Small intestine (tissue), 7 donors: ENCODE measurements around the gene DOCK6. TPM values are rescaled to one million over a fixed set of nuclear protein-coding genes. Genes with fewer than 3 reads are reported as not detected.

ENCODE experiments used
- DNase-seq, 2 donors: peaks; one replicate each; pipeline versions ENCODE4 v3.0.0 to v3.0.0-alpha.2; 2013
- FAIRE-seq: peaks from 2 replicates; lab custom pipeline; 2012; peaks lifted over from hg19 to GRCh38; lab: Jason Lieb, UNC
- H3K27ac ChIP-seq, 3 donors: one replicate each; pipeline ENCODE4 v1.5.1; 2013; ENCODE audit warnings: low read length in 2 of 3, mild to moderate bottlenecking in 2 of 3, control low read depth in 1 of 3, inconsistent platforms in 1 of 3, low read depth in 1 of 3, moderate library complexity in 1 of 3
- H3K27me3 ChIP-seq, 3 donors: one replicate each; pipeline ENCODE4 v1.6.1; 2013; ENCODE audit warnings: low read length in 3 of 3, inconsistent platforms in 1 of 3; ENCODE audit not compliant: control insufficient read depth in 3 of 3, insufficient read depth in 3 of 3
- H3K36me3 ChIP-seq, 3 donors: one replicate each; pipeline ENCODE4 v1.6.1; 2013; ENCODE audit warnings: low read length in 3 of 3, inconsistent platforms in 1 of 3, low read depth in 1 of 3, mild to moderate bottlenecking in 1 of 3, moderate library complexity in 1 of 3; ENCODE audit not compliant: control insufficient read depth in 3 of 3, insufficient read depth in 2 of 3
- H3K4me1 ChIP-seq, 3 donors: one replicate each; pipeline ENCODE4 v1.6.1; 2013; ENCODE audit warnings: low read length in 2 of 3, inconsistent platforms in 1 of 3, low read depth in 1 of 3, mild to moderate bottlenecking in 1 of 3, moderate library complexity in 1 of 3; ENCODE audit not compliant: control insufficient read depth in 3 of 3, insufficient read depth in 2 of 3
- H3K4me3 ChIP-seq, 3 donors: one replicate each; pipeline ENCODE4 v1.5.1; 2013; ENCODE audit warnings: low read length in 3 of 3, control low read depth in 1 of 3, inconsistent platforms in 1 of 3, low read depth in 1 of 3, mild to moderate bottlenecking in 1 of 3, moderate library complexity in 1 of 3
- H3K9me3 ChIP-seq, 2 donors: one replicate each; pipeline ENCODE4 v1.6.1; 2013; ENCODE audit warnings: low read depth in 1 of 2, low read length in 1 of 2; ENCODE audit not compliant: control insufficient read depth in 2 of 2, insufficient read depth in 1 of 2
- WGBS, 3 donors: extraction: QIAGEN DNeasy Blood & Tissue Kit; methylation state at CpG; one replicate each; pipeline ENCODE4 v1.1.7; 2013; 5-methylcytosine and 5-hydroxymethylcytosine counted together
- polyA plus RNA-seq, 4 donors: library from polyadenylated mRNA; stranded (reverse) in 3 of 4; unstranded in 1 of 4; fragments of 200-250 nt in 3 of 4; fragments of 120-200 nt in 1 of 4; gene quantifications; one replicate each; pipeline versions ENCODE4 v1.2.1 to v1.2.3, GENCODE V29; 2013
- donor health status: healthy with polysubstance abuse.
- donor health status: control.
- donor health status: control.
- donor health status: Bipolar disorder and iron deficiency.
- donor health status: healthy.

DOCK6 gene
- polyA plus RNA-seq, 4 donors = 44.4 to 68.0 (median 51.0) TPM

DNA sequence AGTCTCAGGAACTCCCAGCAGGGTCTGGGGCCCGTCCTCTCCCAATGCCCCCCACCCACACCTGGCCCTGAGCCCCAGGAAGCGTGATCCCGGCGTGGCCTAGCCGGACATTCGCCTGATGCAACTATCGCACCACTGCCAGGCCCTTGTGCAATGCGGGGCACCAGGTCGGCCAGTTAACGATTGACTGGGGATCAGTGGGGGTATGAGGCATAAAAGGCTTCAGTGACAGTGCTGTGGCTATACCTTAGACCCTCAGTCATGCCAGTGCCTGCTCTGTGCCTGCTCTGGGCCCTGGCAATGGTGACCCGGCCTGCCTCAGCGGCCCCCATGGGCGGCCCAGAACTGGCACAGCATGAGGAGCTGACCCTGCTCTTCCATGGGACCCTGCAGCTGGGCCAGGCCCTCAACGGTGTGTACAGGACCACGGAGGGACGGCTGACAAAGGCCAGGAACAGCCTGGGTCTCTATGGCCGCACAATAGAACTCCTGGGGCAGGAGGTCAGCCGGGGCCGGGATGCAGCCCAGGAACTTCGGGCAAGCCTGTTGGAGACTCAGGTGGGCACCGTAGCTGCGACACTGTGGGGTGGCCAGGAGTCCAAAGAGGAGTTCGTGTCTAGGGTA is 22.8 kb downstream of the DOCK6 start, which contains the start of gene ANGPTL8:
ANGPTL8 (plus strand) TSS at position 243 of the 624 bp plus-strand sequence; CDS start at position 262, 19 bp downstream.
- DNase-seq = no peak
- 94 to 97% (median 96%) methylated on average over 23 of the region's 23 CpGs for WGBS, 3 donors
- Histone ChIP-seq H3K4me3 (no peak within 1 kb of the TSS), H3K36me3 (peaks cover 0 to 95% (median 4%) of the 10 kb centered on the region in 3 donors), H3K9me3 (peaks cover 0 to 6% of the 10 kb centered on the region in 2 donors), H3K4me1 (peaks cover 0 to 11% (median 3%) of the 10 kb centered on the region in 3 donors), H3K27me3 (no peaks in the 10 kb centered on the region), H3K27ac (no peak within 1 kb of the TSS)
- FAIRE-seq = no peak

DNA sequence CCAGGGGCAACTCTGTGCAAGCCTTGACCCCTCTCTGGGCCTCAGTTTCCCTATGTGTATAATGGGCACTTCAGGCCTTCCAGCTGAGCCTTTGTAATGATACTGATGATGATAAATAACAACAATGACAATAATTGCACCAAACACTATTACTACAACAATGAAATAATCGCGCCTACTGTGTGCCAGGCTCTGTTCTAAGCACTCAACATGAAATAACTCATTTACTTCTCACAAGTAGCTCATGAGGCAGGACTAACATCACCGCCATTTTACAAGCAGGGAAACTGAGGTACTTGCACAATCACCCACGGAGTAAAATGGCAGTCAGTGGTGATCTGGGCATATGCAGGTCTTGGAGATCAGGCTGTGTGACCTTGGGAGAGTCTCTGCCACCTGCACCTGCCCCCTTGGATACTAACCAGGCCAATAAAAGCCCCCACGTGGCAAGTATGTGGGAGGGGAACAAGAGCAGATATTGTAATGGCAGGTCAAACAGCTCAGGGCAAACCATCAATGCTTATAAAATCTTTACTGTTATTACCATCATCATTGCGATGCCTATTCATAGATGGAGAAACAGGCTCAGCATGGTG is 23.4 kb downstream of the DOCK6 start:
- WGBS, 3 donors = 82 to 92% (median 89%) methylated on average over 6 of the region's 6 CpGs
- H3K4me3 ChIP-seq = no peak overlapping the region
- H3K27ac ChIP-seq = no peak overlapping the region

DNA sequence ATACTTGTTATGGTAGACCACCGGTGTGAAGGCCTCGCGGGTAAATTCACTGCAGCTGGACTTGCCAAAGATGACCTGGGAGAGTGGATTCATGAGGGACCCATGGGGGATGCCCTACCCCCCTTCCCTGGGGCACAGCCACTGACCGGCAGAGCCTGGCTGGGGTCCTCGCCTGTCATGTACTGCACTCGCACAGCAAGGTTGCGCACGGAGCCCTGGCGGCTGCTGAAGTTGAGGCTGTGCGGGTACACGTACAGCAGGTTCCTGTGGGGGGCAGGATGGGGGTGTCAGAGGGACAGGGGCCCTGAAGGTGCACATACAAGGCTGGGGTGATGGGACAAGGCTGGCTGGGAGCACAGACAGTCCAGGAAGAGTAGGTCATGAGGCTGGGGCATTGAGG is 24.3 kb downstream of the DOCK6 start:
- peaks cover 0 to 95% (median 4%) of the 10 kb centered on the region in 3 donors for H3K36me3 ChIP-seq
- peaks cover 0 to 6% of the 10 kb centered on the region in 2 donors for H3K9me3 ChIP-seq
- 88 to 93% (median 90%) methylated on average over 11 of the region's 11 CpGs for WGBS, 3 donors
- H3K27ac ChIP-seq = no peak overlapping the region
- H3K27me3 ChIP-seq = no peaks in the 10 kb centered on the region
- H3K4me3 ChIP-seq = no peak overlapping the region
- peaks cover 0 to 5% (median 0%) of the 10 kb centered on the region in 3 donors for H3K4me1 ChIP-seq
- FAIRE-seq (no peak), DNase-seq (no peak)

More for the DNA sequence above, 23.4 kb downstream of the DOCK6 start:
- DNase-seq (no peak), FAIRE-seq (no peak)
- peaks cover 0 to 95% (median 4%) of the 10 kb centered on the region in 3 donors for H3K36me3 ChIP-seq
- H3K27me3 ChIP-seq = no peaks in the 10 kb centered on the region
- peaks cover 0 to 6% of the 10 kb centered on the region in 2 donors for H3K9me3 ChIP-seq
- peaks cover 0 to 10% (median 3%) of the 10 kb centered on the region in 3 donors for H3K4me1 ChIP-seq

DNA sequence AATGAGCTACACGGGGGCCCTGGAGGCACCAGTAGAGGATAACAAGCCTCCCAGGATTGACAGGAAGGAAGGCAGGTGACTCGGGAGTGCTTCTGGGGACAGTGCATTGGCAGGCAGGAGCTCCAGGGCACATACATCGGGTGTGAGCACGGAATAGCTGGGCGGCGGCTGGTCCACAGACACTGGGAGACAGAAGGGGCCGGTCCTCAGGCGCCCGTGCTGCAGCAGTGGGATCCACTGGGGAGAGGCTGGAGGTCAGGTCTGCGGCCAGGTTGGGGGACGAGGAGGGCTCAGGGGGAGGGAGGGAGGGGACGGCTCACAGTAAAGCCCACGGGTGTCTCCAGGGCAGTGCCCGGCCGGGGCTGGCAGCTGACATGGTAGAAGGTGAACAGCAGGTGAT is 25.0 kb downstream of the DOCK6 start:
- Histone ChIP-seq H3K4me1 (peaks cover 0 to 5% (median 0%) of the 10 kb centered on the region in 3 donors), H3K36me3 (peaks cover 2 to 92% (median 4%) of the 10 kb centered on the region in 3 donors), H3K27ac (no peak overlapping the region), H3K4me3 (no peak overlapping the region), H3K9me3 (peaks cover 0 to 6% of the 10 kb centered on the region in 2 donors), H3K27me3 (no peaks in the 10 kb centered on the region)
- DNase-seq (no peak), FAIRE-seq (no peak)
- 85 to 87% (median 86%) methylated on average over 14 to 15 of the region's 15 CpGs for WGBS, 3 donors

DNA sequence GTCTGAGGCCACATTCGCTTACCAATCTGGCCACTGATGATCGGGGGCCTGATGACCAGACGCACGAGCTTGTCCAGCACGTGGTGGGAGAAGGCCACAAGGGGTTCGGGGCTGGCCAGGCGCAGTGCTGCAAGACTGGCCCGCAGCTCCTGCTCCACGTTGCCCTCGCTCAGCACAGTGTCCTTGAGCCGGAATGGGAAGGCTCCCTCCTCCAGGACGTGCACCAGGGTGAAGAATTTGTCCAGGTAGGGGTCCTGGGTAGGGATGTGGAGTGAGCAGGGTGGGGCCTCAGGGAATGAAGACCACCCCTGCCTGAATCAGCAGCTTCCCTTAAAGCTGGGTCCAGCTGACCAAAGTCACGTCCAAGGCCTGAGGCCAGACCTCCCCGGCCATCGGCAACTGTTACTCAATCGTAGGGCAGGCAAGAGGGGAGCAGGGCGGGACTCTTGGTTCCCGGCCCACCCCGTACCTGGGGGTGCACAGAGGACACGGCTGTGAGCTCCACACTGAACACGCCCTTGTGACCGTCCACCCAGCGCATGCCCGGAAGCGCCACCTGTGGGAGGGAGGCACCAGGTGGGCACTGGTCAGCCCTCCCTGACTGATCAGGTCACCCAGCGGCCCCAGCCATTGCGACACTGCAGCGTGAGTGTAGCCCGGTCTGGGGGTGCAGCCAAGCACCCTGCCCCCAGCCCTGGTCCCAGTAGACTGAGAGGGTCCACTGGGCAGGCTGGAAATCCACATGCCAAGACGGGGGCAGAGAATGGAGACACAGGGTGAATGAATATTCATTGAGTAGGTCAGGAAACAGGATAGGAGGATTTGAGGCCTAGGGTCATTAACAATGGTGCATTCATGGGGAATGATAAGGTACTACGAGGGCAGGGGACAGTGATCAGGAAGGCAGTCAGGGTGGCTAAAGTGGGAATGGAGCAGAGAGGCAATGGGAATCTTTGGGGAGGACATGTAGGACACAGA is 25.7 kb downstream of the DOCK6 start:
- FAIRE-seq (no peak), DNase-seq (no peak)
- Histone ChIP-seq H3K4me1 (peaks cover 0 to under 1% (median 0%) of the 10 kb centered on the region in 3 donors), H3K4me3 (no peak overlapping the region), H3K27ac (no peak overlapping the region), H3K9me3 (peaks cover 0 to 6% of the 10 kb centered on the region in 2 donors), H3K27me3 (no peaks in the 10 kb centered on the region), H3K36me3 (peaks cover 4 to 91% (median 6%) of the 10 kb centered on the region in 3 donors)
- 89 to 91% (median 90%) methylated on average over 31 of the region's 31 CpGs for WGBS, 3 donors

DNA sequence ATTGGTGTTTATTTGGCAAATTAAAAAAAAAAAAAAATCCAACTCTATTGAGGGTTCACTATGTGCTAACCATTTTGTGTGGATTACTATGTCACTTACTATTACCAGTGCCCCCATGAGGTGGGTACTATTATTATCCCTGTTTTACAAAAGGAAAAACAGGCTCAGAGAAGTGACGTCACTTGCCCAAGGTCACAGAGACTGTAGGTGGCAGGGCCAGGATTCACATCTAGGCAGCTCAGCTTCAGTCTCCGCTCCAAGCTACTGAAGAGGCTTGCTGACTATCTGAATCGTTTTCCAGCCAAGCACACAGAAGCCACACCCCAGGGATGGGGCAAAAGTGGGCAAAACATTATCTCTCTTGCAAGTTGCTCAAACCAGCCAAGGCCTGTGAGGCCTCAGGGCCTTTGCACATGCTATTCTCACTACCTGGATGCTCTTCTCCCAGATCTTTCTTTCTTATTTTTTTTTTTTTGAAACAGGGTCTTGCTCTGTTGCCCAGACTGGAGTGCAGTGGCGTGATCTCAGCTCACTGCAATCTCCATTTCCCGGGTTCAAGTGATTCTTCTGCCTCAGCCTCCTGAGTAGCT is 27.7 kb downstream of the DOCK6 start:
- no peak for FAIRE-seq
- WGBS, 3 donors = 82 to 91% (median 85%) methylated on average over 5 of the region's 5 CpGs
- no peaks in the 10 kb centered on the region for H3K4me1 ChIP-seq
- H3K27me3 ChIP-seq = no peaks in the 10 kb centered on the region
- no peak overlapping the region for H3K27ac ChIP-seq
- H3K36me3 ChIP-seq = peaks cover 4 to 93% (median 6%) of the 10 kb centered on the region in 3 donors
- DNase-seq = no peak
- H3K9me3 ChIP-seq = peaks cover 0 to 6% of the 10 kb centered on the region in 2 donors
- H3K4me3 ChIP-seq = no peak overlapping the region

DNA sequence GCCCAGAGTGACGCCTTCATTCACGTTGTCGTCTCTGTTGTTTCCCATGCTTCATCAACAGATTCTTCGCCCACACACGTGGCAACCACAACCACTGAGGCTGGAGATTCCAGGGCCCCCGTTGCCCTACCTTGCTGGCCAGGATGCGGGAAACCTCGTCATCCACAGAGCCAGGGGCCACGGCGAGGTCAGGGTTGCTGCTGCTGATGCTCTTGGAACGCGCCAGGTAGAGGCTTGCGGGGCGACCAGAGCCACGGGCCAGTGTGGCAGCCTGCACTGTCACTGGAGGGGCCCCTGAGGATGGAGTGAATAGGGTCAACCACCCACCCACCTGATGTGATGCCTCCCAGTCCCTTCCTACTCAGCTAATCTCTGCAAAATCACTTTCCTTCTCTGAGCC is 29.3 kb downstream of the DOCK6 start:
- Histone ChIP-seq H3K36me3 (peaks cover 6 to 87% (median 6%) of the 10 kb centered on the region in 3 donors), H3K4me1 (no peaks in the 10 kb centered on the region), H3K27me3 (no peaks in the 10 kb centered on the region), H3K4me3 (no peak overlapping the region), H3K9me3 (no peaks in the 10 kb centered on the region), H3K27ac (no peak overlapping the region)
- FAIRE-seq (no peak), DNase-seq (no peak)
- WGBS, 3 donors = 79 to 91% (median 89%) methylated on average over 12 to 15 of the region's 15 CpGs
